Neural cell (in vitro differentiated cells): ENCODE results near the gene MTF2.

Experiments used
- EP300 ChIP-seq: fragments of 450-650 bp; conservative IDR thresholded peaks from 2 replicates; pipeline ENCODE4 v1.6.1; 2014; ENCODE audit warnings: antibody characterized with exemption, mild to moderate bottlenecking, moderate library complexity; ENCODE audit not compliant: poor library complexity, severe bottlenecking
- EZH2 ChIP-seq: fragments of 200-600, 300-800 bp; shearing (Covaris generic), sonication (generic); IDR thresholded peaks from 2 replicates; pipeline ENCODE4 v1.6.1; 2014; ENCODE audit warnings: antibody characterized with exemption, low read length, borderline replicate concordance, mild to moderate bottlenecking; ENCODE audit not compliant: insufficient read depth, poor library complexity, severe bottlenecking
- POLR2AphosphoS5 ChIP-seq: IDR thresholded peaks from 2 replicates; pipeline ENCODE4 v1.6.1; 2012
- RAD21 ChIP-seq: fragments of 450-650 bp; conservative IDR thresholded peaks from 2 replicates; pipeline ENCODE4 v1.6.1; 2014; ENCODE audit warnings: antibody characterized with exemption, mild to moderate bottlenecking, moderate library complexity
- SMC3 ChIP-seq: fragments of 450-650 bp; conservative IDR thresholded peaks from 2 replicates; pipeline ENCODE4 v1.6.1; 2014; ENCODE audit warnings: antibody characterized with exemption, mild to moderate bottlenecking, moderate library complexity; ENCODE audit not compliant: poor library complexity
- TF ChIP-seq, protein P1 (sequence below): fragments of 450-650 bp; IDR thresholded peaks from 2 replicates; pipeline ENCODE4 v1.5.1; 2014; ENCODE audit warnings: antibody characterized with exemption, mild to moderate bottlenecking, moderate library complexity; ENCODE audit not compliant: poor library complexity, severe bottlenecking
- TF ChIP-seq, protein P2 (sequence below): IDR thresholded peaks from 2 replicates; pipeline ENCODE4 v1.6.1; 2012; ENCODE audit warnings: borderline replicate concordance

DNA sequence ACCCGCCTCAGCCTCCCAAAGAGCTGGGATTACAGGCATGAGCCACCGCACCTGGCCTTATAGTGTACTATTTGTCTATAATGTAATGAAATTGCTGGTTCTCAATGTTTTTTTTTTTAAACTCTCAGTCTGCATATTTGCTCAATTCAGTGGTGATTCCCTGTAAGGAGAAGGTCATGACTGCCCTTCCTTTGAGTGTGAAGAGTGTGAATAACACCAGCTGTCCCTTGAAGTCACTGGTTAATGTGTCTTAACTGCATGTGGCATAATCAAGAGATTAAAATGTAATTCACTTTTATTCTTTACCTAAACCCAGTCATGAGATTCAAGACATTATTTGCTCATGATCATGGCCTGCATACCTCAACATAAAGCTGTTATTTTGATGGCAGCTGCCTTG lies 30.5 kb downstream of the MTF2 start:
- TF ChIP-seq EP300: no peak
- TF ChIP-seq, protein P1, sequence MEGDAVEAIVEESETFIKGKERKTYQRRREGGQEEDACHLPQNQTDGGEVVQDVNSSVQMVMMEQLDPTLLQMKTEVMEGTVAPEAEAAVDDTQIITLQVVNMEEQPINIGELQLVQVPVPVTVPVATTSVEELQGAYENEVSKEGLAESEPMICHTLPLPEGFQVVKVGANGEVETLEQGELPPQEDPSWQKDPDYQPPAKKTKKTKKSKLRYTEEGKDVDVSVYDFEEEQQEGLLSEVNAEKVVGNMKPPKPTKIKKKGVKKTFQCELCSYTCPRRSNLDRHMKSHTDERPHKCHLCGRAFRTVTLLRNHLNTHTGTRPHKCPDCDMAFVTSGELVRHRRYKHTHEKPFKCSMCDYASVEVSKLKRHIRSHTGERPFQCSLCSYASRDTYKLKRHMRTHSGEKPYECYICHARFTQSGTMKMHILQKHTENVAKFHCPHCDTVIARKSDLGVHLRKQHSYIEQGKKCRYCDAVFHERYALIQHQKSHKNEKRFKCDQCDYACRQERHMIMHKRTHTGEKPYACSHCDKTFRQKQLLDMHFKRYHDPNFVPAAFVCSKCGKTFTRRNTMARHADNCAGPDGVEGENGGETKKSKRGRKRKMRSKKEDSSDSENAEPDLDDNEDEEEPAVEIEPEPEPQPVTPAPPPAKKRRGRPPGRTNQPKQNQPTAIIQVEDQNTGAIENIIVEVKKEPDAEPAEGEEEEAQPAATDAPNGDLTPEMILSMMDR: no peak
- no peak for TF ChIP-seq RAD21
- TF ChIP-seq, protein P2, sequence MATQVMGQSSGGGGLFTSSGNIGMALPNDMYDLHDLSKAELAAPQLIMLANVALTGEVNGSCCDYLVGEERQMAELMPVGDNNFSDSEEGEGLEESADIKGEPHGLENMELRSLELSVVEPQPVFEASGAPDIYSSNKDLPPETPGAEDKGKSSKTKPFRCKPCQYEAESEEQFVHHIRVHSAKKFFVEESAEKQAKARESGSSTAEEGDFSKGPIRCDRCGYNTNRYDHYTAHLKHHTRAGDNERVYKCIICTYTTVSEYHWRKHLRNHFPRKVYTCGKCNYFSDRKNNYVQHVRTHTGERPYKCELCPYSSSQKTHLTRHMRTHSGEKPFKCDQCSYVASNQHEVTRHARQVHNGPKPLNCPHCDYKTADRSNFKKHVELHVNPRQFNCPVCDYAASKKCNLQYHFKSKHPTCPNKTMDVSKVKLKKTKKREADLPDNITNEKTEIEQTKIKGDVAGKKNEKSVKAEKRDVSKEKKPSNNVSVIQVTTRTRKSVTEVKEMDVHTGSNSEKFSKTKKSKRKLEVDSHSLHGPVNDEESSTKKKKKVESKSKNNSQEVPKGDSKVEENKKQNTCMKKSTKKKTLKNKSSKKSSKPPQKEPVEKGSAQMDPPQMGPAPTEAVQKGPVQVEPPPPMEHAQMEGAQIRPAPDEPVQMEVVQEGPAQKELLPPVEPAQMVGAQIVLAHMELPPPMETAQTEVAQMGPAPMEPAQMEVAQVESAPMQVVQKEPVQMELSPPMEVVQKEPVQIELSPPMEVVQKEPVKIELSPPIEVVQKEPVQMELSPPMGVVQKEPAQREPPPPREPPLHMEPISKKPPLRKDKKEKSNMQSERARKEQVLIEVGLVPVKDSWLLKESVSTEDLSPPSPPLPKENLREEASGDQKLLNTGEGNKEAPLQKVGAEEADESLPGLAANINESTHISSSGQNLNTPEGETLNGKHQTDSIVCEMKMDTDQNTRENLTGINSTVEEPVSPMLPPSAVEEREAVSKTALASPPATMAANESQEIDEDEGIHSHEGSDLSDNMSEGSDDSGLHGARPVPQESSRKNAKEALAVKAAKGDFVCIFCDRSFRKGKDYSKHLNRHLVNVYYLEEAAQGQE: no peak
- TF ChIP-seq EZH2: no peak
- TF ChIP-seq POLR2AphosphoS5: no peak
- no peak for TF ChIP-seq SMC3
